Omental fat pad (tissue), 4 donors: ENCODE results near the gene ATP9A. TPM values are rescaled to one million over a fixed set of nuclear protein-coding genes. Genes with fewer than 3 reads are reported as not detected.
"Not testable (repeated sequence)": the region's sequence is repeated elsewhere in the genome, so short reads cannot be mapped to it uniquely, and the experiment has no call there.

Source experiments
- ATAC-seq: fragments of 150-250 bp; one replicate; pipeline ENCODE4 v1.9.1; 2016; ENCODE audit warnings: mild to moderate bottlenecking, moderate library complexity; ENCODE audit not compliant: low FRiP score
- DNase-seq: peaks from one replicate; pipeline ENCODE4 v3.0.0-alpha.2; 2019; ENCODE audit warnings: low spot score
- CTCF ChIP-seq, 3 donors: fragments of 450-650 bp; IDR thresholded peaks; one replicate each; pipeline ENCODE4 v1.5.1; 2016 to 2017; ENCODE audit warnings: antibody characterized with exemption in 3 of 3, mild to moderate bottlenecking in 3 of 3, moderate library complexity in 2 of 3
- total RNA-seq, 4 donors: library from RNA; depleted of rRNA; stranded (reverse); fragments of >200 nt; gene quantifications; one replicate each; pipeline ENCODE4 v1.1.0, GENCODE V29; 2016

ATP9A gene
- total RNA-seq, 4 donors from 2014 or later, result 16.7 to 129 (median 55.0) TPM

DNA sequence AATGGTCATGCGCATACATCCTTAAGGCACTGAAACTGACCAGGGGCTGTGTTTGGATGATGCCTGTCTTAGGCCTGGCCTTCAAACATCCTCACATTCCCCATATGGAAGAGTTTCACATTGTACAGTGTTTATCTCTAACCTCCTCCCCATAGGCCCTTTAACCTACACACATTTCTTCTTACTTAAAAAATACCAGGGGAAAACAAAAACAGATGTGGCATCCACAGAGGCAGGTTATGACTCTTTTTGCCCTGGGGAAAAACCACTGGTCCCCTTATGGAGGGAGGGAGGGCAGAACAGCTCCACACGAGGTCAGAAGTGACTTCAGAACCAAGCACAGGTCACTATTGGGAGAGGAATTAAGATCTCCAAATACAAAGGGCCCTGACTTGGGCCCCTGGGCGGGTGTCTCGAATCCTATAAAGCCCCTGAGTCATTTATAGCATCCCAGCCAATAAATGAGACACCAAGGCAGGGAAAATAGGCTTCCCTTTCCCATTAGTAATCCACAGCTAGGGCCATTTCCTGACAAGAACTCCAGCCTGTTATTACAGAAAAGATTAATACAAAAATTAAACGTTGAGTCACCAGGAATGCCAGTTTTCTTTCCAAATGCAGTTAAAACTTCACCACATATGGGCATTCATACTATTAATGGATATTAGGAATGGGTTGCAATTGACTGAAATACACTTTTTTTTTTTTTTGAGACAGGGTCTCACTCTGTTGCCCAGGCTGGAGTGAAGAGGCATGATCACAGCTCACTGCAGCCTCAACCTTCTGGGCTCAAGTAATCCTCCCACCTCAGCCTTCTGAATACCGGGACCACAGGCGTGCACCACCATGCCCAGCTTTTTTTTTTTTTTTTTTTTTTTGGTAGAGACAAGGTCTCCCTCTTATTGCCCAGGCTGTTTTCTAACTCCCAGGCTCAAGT lies 107.2 kb downstream of the ATP9A start:
- TF ChIP-seq CTCF (IDR thresholded peaks at IDR 0.05), result no peak
- ATAC-seq (peak; percentile 83), DNase-seq (no peak)

- ATAC-seq (no peak), DNase-seq (no peak)
- TF ChIP-seq CTCF (IDR thresholded peaks at IDR 0.05), result no peak
These were observed 108.6 kb downstream of the ATP9A start for GRCh38 chr20:51659491-51660050.

GRCh38 chr20:51656726-51657260 lies 111.4 kb downstream of the ATP9A start:
- ATAC-seq, result no peak
- no peak for TF ChIP-seq CTCF (IDR thresholded peaks at IDR 0.05)
- DNase-seq, result no peak

GRCh38 chr20:51656089-51656488 lies 112.1 kb downstream of the ATP9A start:
- not testable (repeated sequence) for ATAC-seq, DNase-seq

GRCh38 chr20:51654495-51654894 lies 113.7 kb downstream of the ATP9A start:
- no peak for ATAC-seq
- DNase-seq, result no peak
- TF ChIP-seq CTCF (IDR thresholded peaks at IDR 0.05), result no peak

DNA sequence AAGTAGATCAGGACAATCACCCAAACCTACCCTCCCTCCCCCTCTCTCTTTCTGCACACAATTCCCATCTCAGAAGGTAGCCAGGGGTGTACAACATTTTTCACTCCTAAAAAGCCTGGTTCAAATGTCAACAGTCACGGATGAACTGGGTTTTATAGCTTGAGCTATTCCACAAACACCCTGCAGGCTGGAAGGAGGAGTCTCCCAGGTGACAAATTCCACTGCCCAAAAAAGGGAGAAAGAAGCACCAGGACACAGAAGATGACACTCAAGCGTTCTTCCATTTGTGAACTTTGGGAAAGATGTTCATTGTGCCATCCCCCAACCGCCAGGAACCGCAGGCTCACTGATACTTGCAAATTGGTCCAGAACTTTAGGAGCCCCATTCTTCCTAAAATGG lies 114.1 kb downstream of the ATP9A start:
- no peak for ATAC-seq
- TF ChIP-seq CTCF (IDR thresholded peaks at IDR 0.05), result no peak
- DNase-seq, result no peak

DNA sequence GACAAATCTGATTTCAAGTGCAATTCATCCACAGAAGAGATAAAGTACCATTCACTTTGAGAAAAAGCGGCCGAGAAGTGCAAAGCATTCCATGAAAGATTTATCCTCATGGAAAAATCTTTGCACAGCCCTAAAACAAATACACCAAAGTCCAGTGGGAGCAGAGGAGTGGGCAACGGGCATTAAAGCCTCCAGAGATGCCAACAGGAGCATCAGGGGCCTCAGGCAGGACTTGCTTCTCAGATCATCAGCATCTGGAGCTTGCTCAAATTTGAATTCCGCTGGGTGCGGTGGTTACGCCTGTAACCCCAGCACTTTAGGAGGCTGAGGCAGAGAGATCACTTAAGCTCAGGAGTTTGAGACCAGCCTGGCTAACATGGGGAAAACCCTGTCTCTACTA lies 115.0 kb downstream of the ATP9A start:
- TF ChIP-seq CTCF (IDR thresholded peaks at IDR 0.05), result no peak
- ATAC-seq (no peak), DNase-seq (no peak)
